SH-SY5Y (cell line): ENCODE results near the gene PTRH1.

Source experiments
- GATA2 ChIP-seq: IDR thresholded peaks from 2 replicates; pipeline ENCODE4 v1.6.1; 2011; ENCODE audit warnings: mild to moderate bottlenecking, low read depth, low read length
- GATA3 ChIP-seq: IDR thresholded peaks from 2 replicates; pipeline ENCODE4 v1.6.1; 2011; ENCODE audit warnings: low read depth, mild to moderate bottlenecking, low read length, moderate library complexity

DNA sequence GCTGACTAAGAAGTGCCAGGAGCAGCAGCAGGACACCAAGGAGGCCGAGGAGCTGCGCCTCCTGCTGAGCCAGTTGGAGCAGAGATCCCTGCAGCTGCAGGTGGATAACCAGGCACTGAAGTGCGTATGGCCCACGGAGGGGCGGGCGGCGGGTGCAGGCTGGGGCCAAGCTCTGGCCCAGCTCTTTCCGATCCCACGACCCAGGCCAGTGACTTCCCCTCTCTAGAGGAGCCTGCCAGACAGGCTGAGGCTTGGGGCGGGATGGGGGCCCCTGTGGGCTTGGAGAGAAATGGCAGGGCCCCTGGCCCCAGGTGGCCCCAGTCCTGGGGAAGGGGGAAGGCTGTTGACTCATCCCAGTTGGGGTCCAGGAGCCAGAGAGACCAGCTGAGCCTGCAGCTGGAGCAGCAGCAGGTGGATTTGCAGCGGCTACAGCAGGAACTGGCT is 3.6 kb downstream of the PTRH1 start:
- TF ChIP-seq GATA2 (no peak), GATA3 (no peak)
